ENCODE data around the gene AGAP1.

The AGAP1 gene

DNA sequence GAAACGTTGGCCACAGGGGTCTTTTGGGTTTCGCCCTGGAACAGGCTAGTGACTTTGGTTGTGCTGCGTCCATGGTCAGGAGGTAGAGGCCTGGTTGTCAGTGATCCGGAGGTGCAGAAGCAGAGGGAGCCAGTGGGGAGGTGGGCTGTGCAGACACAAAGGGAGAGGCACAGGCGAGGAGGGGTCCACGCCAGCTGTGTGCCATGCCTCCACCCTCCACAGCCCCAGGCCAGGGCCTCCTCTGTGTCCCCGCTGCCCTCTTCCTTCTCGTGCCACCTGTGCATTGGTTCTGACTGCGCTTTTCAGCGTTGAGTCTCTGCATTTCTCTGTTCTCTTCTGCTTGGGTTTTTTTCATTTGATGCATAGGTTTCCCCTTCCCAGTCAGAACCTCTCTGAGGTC, 553.3 kb downstream of the AGAP1 start:
- no peak for DNase-seq (ENCODE audit: low read depth)
- TF ChIP-seq CTCF (IDR thresholded peaks at IDR 0.05; ENCODE audit: control insufficient read depth, extremely low read depth, insufficient read depth) = no peak
- no peak overlapping the region for H3K4me3 ChIP-seq (ENCODE audit: low read depth, low read length)

- peak; percentile 90 for DNase-seq (ENCODE audit: low read depth)
- no peak for TF ChIP-seq CTCF (IDR thresholded peaks at IDR 0.05; ENCODE audit: control insufficient read depth, extremely low read depth, insufficient read depth)
These were observed 554.2 kb downstream of the AGAP1 start for GRCh38 chr2:236047886-236048540.

GRCh38 chr2:236049981-236050380, 556.1 kb downstream of the AGAP1 start:
- no peak overlapping the region for H3K4me3 ChIP-seq (ENCODE audit: low read depth, low read length)
- no peak for DNase-seq (ENCODE audit: low read depth)
- TF ChIP-seq CTCF (IDR thresholded peaks at IDR 0.05; ENCODE audit: control insufficient read depth, extremely low read depth, insufficient read depth) = no peak

More at GRCh38 chr2:236047886-236048540, 554.2 kb downstream of the AGAP1 start:
- no peak overlapping the region for H3K4me3 ChIP-seq (ENCODE audit: low read depth, low read length)

DNA sequence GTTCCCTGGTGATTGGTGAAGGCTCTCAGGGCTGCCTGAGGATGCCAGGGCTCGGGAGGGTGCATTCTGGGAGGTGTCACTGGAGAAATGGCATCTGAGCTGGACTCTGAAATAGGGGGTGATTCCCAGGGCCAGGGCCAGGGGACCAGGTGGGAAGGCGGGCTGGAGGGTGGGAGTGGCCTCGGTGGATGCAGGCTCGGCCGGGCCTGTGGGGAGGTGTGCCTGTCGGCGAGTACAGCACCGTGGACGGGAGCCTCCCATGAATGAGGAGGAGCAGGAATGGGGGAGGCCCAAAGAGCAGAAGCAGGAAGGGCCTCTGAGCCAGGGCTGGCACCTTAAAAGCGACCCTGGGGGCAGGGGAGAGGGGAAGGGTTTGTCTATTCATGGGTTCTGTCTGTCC, 557.5 kb downstream of the AGAP1 start:
- TF ChIP-seq CTCF (IDR thresholded peaks at IDR 0.05; ENCODE audit: control insufficient read depth, extremely low read depth, insufficient read depth) = no peak
- no peak overlapping the region for H3K4me3 ChIP-seq (ENCODE audit: low read depth, low read length)
- no peak for DNase-seq (ENCODE audit: low read depth)

GRCh38 chr2:236051806-236052205, 558.0 kb downstream of the AGAP1 start:
- TF ChIP-seq CTCF (IDR thresholded peaks at IDR 0.05; ENCODE audit: control insufficient read depth, extremely low read depth, insufficient read depth) = no peak
- no peak for DNase-seq (ENCODE audit: low read depth)
- H3K4me3 ChIP-seq (ENCODE audit: low read depth, low read length) = no peak overlapping the region

DNA sequence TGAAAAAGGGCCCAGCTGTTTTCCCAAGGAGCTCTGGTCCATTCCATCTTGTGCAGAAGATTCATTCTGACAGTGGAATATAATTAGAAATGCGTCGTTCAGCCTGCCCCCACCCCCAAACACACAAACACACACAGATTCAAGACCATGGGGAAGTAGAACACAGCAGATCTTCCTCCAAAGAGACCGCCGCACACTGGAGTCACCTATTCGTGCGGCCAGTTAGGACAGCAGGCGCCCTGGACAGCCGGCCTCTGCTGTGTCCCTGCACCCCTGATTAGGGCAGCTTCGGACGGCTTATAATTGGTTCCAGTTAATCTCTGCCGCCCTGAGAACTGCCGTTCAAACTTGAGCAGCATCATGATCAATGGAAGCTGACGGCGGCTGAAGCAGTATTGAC, 558.4 kb downstream of the AGAP1 start:
- no peak for TF ChIP-seq CTCF (IDR thresholded peaks at IDR 0.05; ENCODE audit: control insufficient read depth, extremely low read depth, insufficient read depth)
- H3K4me3 ChIP-seq (ENCODE audit: low read depth, low read length) = no peak overlapping the region
- no peak for DNase-seq (ENCODE audit: low read depth)
